PFSK-1 (cell line): Measurements from ENCODE around the gene KHSRP.
A peak's percentile ranks its signal among the peaks of the same experiment; 100 is the strongest.

Experiments used
- SIN3A ChIP-seq: IDR thresholded peaks from 2 replicates; pipeline ENCODE4 v1.6.1; 2012; ENCODE audit warnings: mild to moderate bottlenecking, low read length, moderate library complexity, borderline replicate concordance; ENCODE audit not compliant: insufficient read depth
- TAF1 ChIP-seq: IDR thresholded peaks from 2 replicates; pipeline ENCODE4 v1.6.1; 2012; ENCODE audit warnings: low read length, control low read depth, borderline replicate concordance; ENCODE audit not compliant: insufficient read depth

DNA sequence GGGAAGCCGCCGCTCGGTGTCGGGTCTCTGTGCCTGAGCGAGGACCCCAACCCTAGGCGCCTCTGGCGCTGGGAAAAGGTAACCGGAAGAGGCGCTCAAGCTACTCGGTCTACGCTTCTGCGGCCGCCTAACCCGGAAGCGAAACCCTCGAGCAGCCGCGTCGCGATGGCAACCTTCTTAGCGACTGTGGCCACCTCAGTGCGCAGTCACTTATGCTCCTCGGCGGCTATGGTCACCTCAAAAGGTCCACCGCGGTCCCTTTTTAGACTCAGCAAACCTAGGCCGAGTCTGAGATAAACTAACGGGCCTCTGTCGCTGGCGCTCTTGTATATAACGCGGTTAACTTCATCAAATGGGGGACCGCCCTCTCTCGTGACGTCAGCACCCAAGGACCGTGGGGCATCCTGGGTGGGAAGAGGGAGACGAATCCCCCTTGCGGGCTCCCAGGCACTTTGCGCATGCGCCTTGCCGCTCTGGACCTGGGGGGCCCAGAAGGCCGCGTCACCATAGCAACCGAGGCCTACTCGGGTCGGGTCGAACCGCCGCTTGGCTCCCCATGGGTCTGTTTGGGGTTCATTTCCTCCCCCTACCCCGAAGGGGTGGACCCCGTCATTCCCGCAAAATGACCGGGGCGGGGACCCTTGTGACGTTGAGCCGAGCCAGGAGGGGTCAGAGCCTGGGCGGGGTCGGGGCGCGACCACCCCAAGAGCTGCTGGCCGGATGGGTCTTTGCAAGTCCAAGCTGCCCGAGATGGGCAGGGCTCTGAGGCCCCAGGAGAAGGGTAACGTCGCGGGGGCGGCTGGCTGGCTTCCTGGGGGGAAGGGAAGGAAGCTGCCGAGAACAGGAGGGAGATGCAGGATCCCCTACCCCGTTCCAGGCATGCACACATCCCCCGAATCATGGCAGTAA, 31.3 kb downstream of the KHSRP start, which contains the start of gene GTF2F1:
- TF ChIP-seq SIN3A (peak; percentile 78; the same call in 1 of the 2 replicates), TAF1 (peak; percentile 48; the same call in 1 of the 2 replicates)
